OCI-LY1 (cell line): ENCODE results near the gene DCAF4.

ENCODE experiments used
- EZH2 ChIP-seq: fragments of 200-600 bp; sonication (generic), shearing (Covaris generic); IDR thresholded peaks from 2 replicates; pipeline ENCODE4 v1.8.0; 2017; ENCODE audit warnings: borderline replicate concordance, mixed run types, mild to moderate bottlenecking, antibody characterized with exemption, low read length, moderate library complexity, mixed read lengths
- TF ChIP-seq, protein P1 (sequence below): fragments of 200-600 bp; sonication (generic), shearing (Covaris generic); IDR thresholded peaks from 2 replicates; pipeline ENCODE4 v1.5.1; 2017; ENCODE audit warnings: mild to moderate bottlenecking, antibody characterized with exemption, low read length, moderate library complexity, mixed read lengths

- TF ChIP-seq, protein P1, sequence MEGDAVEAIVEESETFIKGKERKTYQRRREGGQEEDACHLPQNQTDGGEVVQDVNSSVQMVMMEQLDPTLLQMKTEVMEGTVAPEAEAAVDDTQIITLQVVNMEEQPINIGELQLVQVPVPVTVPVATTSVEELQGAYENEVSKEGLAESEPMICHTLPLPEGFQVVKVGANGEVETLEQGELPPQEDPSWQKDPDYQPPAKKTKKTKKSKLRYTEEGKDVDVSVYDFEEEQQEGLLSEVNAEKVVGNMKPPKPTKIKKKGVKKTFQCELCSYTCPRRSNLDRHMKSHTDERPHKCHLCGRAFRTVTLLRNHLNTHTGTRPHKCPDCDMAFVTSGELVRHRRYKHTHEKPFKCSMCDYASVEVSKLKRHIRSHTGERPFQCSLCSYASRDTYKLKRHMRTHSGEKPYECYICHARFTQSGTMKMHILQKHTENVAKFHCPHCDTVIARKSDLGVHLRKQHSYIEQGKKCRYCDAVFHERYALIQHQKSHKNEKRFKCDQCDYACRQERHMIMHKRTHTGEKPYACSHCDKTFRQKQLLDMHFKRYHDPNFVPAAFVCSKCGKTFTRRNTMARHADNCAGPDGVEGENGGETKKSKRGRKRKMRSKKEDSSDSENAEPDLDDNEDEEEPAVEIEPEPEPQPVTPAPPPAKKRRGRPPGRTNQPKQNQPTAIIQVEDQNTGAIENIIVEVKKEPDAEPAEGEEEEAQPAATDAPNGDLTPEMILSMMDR: no peak
- TF ChIP-seq EZH2: no peak
These were observed 34.0 kb upstream of the DCAF4 start for GRCh38 chr14:72892103-72892878.
